Measurements from ENCODE around the gene CBX7. TPM values are rescaled to one million over a fixed set of nuclear protein-coding genes. Genes with fewer than 3 reads are reported as not detected.

The CBX7 gene
- total RNA-seq, 1 donor = 14.5 TPM

DNA sequence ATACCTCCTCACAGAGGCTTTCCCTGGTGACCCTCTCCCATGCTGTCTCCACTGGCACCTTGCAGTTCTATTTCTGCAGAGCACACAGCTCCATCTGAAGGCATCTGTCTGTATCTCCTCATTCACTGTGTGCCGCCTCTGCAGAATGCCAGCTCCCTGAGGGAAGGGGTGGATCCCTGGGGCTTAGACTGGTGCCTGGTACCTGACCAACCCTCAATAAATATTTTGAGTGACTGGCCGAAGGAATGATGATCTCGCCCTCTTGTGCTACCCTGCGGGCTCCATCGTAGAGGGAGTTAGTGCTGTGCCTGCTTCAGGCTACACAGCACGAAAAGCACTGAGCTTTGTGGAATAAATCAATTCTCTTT, 1.6 kb downstream of the CBX7 start:
- TF ChIP-seq, protein P1, sequence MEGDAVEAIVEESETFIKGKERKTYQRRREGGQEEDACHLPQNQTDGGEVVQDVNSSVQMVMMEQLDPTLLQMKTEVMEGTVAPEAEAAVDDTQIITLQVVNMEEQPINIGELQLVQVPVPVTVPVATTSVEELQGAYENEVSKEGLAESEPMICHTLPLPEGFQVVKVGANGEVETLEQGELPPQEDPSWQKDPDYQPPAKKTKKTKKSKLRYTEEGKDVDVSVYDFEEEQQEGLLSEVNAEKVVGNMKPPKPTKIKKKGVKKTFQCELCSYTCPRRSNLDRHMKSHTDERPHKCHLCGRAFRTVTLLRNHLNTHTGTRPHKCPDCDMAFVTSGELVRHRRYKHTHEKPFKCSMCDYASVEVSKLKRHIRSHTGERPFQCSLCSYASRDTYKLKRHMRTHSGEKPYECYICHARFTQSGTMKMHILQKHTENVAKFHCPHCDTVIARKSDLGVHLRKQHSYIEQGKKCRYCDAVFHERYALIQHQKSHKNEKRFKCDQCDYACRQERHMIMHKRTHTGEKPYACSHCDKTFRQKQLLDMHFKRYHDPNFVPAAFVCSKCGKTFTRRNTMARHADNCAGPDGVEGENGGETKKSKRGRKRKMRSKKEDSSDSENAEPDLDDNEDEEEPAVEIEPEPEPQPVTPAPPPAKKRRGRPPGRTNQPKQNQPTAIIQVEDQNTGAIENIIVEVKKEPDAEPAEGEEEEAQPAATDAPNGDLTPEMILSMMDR (IDR thresholded peaks at IDR 0.05; ENCODE audit: extremely low read depth, low read depth, low read length) = no peak
- no peak overlapping the region for H3K4me2 ChIP-seq (ENCODE audit: insufficient read depth, low read length)
- peaks cover 29% of the 10 kb centered on the region for H3K27me3 ChIP-seq (ENCODE audit: insufficient read depth, low read length)
- H3K4me3 ChIP-seq (ENCODE audit: insufficient read depth, low read length) = no peak overlapping the region
- no peak overlapping the region for H3K27ac ChIP-seq (ENCODE audit: low read depth, low read length)
- no peaks in the 10 kb centered on the region for H3K9me3 ChIP-seq (ENCODE audit: low read depth, low read length)
- no peak overlapping the region for H2AFZ ChIP-seq (ENCODE audit: low read length)
- H3K4me1 ChIP-seq (ENCODE audit: insufficient read depth, low read length) = peaks cover 14% of the 10 kb centered on the region
- H4K20me1 ChIP-seq (ENCODE audit: insufficient read depth, low read length) = peaks cover 4% of the 10 kb centered on the region
- H3K79me2 ChIP-seq (ENCODE audit: insufficient read depth, low read length) = no peaks in the 10 kb centered on the region
- peak; percentile 49 for DNase-seq (ENCODE audit: insufficient read length, low spot score, missing footprints)
- no peaks in the 10 kb centered on the region for H3K36me3 ChIP-seq (ENCODE audit: insufficient read depth, low read length)

DNA sequence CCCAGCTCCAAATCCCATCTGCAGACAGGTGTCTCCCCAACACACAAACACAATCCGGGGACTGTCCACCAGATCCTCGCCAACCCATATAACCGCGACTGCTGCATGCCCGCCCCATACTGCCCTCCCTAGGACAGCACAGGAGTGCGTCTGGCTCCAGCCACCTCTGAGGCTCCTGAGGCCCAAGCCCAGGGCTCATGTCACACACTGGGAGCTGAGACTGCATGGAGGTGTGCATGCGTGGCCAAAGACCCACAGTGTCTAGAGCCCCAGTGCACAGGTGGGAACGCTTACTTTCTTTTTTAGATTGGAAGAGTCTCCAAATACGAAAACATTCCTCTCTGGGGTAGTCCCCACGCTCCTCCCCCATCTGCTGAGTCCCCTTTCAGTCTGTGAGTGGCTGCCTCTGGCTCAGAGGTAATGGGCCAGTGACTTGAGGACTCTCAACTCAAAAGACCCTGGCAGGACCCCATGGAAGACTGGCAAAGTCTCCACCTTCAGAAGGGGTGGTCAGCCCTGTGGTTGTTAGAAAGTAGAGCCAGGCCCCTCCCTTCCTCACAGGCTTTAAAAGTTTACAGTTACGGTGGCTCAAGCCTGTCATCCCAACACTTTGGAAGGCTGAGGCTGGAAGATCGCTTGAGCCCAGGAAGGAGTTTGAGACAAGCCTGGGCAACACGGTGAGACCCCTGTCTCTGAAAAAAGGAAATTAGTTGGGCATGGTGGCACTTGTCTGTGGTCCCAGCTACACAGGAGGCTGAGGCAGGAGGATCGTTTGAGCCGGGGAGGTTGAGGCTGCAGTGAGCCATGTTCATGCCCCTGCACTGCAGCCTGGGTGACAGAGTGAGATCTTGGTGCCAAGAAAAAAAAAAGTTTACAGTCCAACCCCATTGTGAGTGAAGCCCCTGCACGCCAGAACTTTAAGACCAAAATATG, 2.3 kb downstream of the CBX7 start:
- TF ChIP-seq, protein P1 (IDR thresholded peaks at IDR 0.05; ENCODE audit: extremely low read depth, low read depth, low read length) = no peak
- peak; percentile 69 for DNase-seq (ENCODE audit: insufficient read length, low spot score, missing footprints)
- Histone ChIP-seq H3K27ac (ENCODE audit: low read depth, low read length) (no peak overlapping the region), H3K4me2 (ENCODE audit: insufficient read depth, low read length) (no peak overlapping the region), H3K27me3 (ENCODE audit: insufficient read depth, low read length) (peaks cover 23% of the 10 kb centered on the region), H3K4me3 (ENCODE audit: insufficient read depth, low read length) (no peak overlapping the region), H3K79me2 (ENCODE audit: insufficient read depth, low read length) (no peaks in the 10 kb centered on the region), H3K36me3 (ENCODE audit: insufficient read depth, low read length) (no peaks in the 10 kb centered on the region), H2AFZ (ENCODE audit: low read length) (no peak overlapping the region), H3K9me3 (ENCODE audit: low read depth, low read length) (no peaks in the 10 kb centered on the region), H3K4me1 (ENCODE audit: insufficient read depth, low read length) (peaks cover 15% of the 10 kb centered on the region), H4K20me1 (ENCODE audit: insufficient read depth, low read length) (peaks cover 4% of the 10 kb centered on the region)

GRCh38 chr22:39148727-39149535, 3.5 kb downstream of the CBX7 start:
- DNase-seq (ENCODE audit: insufficient read length, low spot score, missing footprints) = peak; percentile 85
- no peaks in the 10 kb centered on the region for H3K79me2 ChIP-seq (ENCODE audit: insufficient read depth, low read length)
- no peak overlapping the region for H3K27ac ChIP-seq (ENCODE audit: low read depth, low read length)
- H3K27me3 ChIP-seq (ENCODE audit: insufficient read depth, low read length) = peaks cover 11% of the 10 kb centered on the region
- H3K4me3 ChIP-seq (ENCODE audit: insufficient read depth, low read length) = no peak overlapping the region
- peaks cover 24% of the 10 kb centered on the region for H3K4me1 ChIP-seq (ENCODE audit: insufficient read depth, low read length)
- TF ChIP-seq, protein P1 (IDR thresholded peaks at IDR 0.05; ENCODE audit: extremely low read depth, low read depth, low read length) = no peak
- H3K9me3 ChIP-seq (ENCODE audit: low read depth, low read length) = no peaks in the 10 kb centered on the region
- no peak overlapping the region for H3K4me2 ChIP-seq (ENCODE audit: insufficient read depth, low read length)
- H2AFZ ChIP-seq (ENCODE audit: low read length) = no peak overlapping the region
- H3K36me3 ChIP-seq (ENCODE audit: insufficient read depth, low read length) = no peaks in the 10 kb centered on the region
- peaks cover 4% of the 10 kb centered on the region for H4K20me1 ChIP-seq (ENCODE audit: insufficient read depth, low read length)

All from osteoblast (primary cell).